ENCODE results near the gene KDM4B. TPM values are rescaled to one million over a fixed set of nuclear protein-coding genes. Genes with fewer than 3 reads are reported as not detected.

KDM4B gene
- polyA plus RNA-seq, 3 donors: 6.4 to 22.7 (median 12.7) TPM

DNA sequence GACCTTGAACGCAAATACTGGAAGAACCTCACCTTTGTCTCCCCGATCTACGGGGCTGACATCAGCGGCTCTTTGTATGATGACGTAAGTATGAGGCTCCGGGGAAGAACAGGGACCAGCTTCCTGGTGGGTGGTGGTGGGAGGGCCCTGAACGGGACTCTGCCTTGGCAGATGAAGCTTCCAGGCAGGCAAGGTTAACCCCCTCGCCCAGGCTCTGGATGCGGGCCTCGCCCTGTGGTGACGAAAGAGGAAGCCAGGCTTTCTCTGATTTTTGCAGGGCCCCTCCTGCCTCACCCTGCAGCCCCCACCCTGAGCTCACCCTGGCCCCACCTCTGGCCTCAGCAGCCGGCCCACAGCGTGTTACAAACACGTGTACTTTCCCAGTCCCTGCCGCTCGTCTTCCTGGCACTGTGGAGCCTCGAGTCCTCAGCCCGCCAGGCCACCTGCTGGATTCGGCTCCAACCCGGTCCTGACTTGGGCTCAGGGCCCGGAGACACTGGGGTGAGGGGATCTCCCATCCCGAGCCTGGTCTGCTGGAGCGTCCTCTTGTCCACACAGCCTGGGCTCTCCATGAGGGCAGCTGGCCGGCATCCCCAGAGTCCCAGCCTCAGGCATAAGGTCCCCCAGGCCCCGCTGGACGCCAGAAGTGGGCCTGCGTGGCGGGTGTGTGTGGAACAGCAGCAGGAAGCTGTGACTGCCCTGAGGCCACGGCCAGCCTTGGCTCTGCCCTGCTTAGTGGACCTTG lies 72.4 kb downstream of the KDM4B start:
- Histone ChIP-seq H3K27ac (ENCODE audit: low read depth in 1 of 2, low read length in 2 of 2) (no peak overlapping the region), H3K4me1 (ENCODE audit: control insufficient read depth in 1 of 2, insufficient read depth in 2 of 2, low read length in 2 of 2) (peaks cover 5 to 11% of the 10 kb centered on the region in 2 donors), H3K79me2 (ENCODE audit: insufficient read depth, low read length) (no peaks in the 10 kb centered on the region), H3K9me3 (replicated peaks in 1 of 2; ENCODE audit: control insufficient read depth in 1 of 2, insufficient read depth in 1 of 2, low read length in 2 of 2) (no peaks in the 10 kb centered on the region), H3K4me3 (replicated peaks in 1 of 3; ENCODE audit: low read depth in 2 of 3, low read length in 3 of 3) (no peak overlapping the region), H3K9ac (ENCODE audit: insufficient read depth, low read length, poor library complexity, severe bottlenecking) (no peak overlapping the region), H2AFZ (ENCODE audit: insufficient read depth, low read depth, low read length, poor library complexity, severe bottlenecking) (no peak overlapping the region), H3K36me3 (replicated peaks in 1 of 2; ENCODE audit: control insufficient read depth in 1 of 2, insufficient read depth in 2 of 2, low read length in 2 of 2) (peaks cover 42 to 81% of the 10 kb centered on the region in 2 donors), H3K4me2 (replicated peaks; ENCODE audit: extremely low read depth, low read length, poor library complexity, severe bottlenecking) (no peak overlapping the region), H3K27me3 (ENCODE audit: control insufficient read depth in 2 of 2, insufficient read depth in 2 of 2, low read length in 2 of 2) (no peaks in the 10 kb centered on the region), H4K20me1 (ENCODE audit: insufficient read depth, low read length) (peaks cover 92% of the 10 kb centered on the region)
- peaks cover 0 to 7% (median 0%) of the 10 kb centered on the region in 7 donors for H3K9me3 Mint-ChIP-seq
- DNase-seq: no peak
- H3K27ac Mint-ChIP-seq: no peak overlapping the region
- peaks cover 8% of the 10 kb centered on the region for H3K4me1 Mint-ChIP-seq
- H3K36me3 Mint-ChIP-seq: peaks cover 58 to 76% of the 10 kb centered on the region in 2 donors
- TF ChIP-seq, protein P1, sequence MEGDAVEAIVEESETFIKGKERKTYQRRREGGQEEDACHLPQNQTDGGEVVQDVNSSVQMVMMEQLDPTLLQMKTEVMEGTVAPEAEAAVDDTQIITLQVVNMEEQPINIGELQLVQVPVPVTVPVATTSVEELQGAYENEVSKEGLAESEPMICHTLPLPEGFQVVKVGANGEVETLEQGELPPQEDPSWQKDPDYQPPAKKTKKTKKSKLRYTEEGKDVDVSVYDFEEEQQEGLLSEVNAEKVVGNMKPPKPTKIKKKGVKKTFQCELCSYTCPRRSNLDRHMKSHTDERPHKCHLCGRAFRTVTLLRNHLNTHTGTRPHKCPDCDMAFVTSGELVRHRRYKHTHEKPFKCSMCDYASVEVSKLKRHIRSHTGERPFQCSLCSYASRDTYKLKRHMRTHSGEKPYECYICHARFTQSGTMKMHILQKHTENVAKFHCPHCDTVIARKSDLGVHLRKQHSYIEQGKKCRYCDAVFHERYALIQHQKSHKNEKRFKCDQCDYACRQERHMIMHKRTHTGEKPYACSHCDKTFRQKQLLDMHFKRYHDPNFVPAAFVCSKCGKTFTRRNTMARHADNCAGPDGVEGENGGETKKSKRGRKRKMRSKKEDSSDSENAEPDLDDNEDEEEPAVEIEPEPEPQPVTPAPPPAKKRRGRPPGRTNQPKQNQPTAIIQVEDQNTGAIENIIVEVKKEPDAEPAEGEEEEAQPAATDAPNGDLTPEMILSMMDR (IDR thresholded peaks at IDR 0.05): no peak
- WGBS (ENCODE audit: insufficient coverage): 58% methylated on average over 27 of the region's 29 CpGs
- no peak overlapping the region for H3K4me3 Mint-ChIP-seq
- H3K27me3 Mint-ChIP-seq (ENCODE audit: low read depth in 3 of 3): peaks cover 0 to 3% (median 2%) of the 10 kb centered on the region in 3 donors
- intact Hi-C loops (cut with micrococcal nuclease): no loop called here

DNA sequence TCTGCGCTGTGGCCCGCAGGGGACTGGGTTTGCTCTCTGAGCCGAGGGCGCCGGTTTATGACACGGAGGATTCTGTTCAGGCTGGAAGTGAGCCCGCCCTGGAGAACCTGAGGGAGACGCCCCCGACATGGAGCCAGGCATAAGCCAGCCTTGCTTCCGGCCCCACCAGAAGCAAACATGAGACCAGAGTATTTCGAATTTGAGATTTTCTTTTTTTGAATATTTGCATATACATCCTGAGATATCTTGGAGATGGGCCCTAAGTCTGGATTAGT lies 72.9 kb downstream of the KDM4B start:
- TF ChIP-seq, protein P1 (IDR thresholded peaks at IDR 0.05): no peak
- H2AFZ ChIP-seq (ENCODE audit: insufficient read depth, low read depth, low read length, poor library complexity, severe bottlenecking): no peak overlapping the region
- H3K36me3 ChIP-seq (replicated peaks in 1 of 2; ENCODE audit: control insufficient read depth in 1 of 2, insufficient read depth in 2 of 2, low read length in 2 of 2): peaks cover 45 to 81% of the 10 kb centered on the region in 2 donors
- Mint-ChIP-seq H3K9me3 (peaks cover 0 to 7% (median 0%) of the 10 kb centered on the region in 7 donors), H3K4me3 (no peak overlapping the region), H3K27me3 (ENCODE audit: low read depth in 3 of 3) (peaks cover 0 to 3% (median 2%) of the 10 kb centered on the region in 3 donors), H3K4me1 (peaks cover 8% of the 10 kb centered on the region), H3K36me3 (peaks cover 60 to 78% of the 10 kb centered on the region in 2 donors), H3K27ac (no peak overlapping the region)
- no peaks in the 10 kb centered on the region for H3K9me3 ChIP-seq (replicated peaks in 1 of 2; ENCODE audit: control insufficient read depth in 1 of 2, insufficient read depth in 1 of 2, low read length in 2 of 2)
- H3K4me1 ChIP-seq (ENCODE audit: control insufficient read depth in 1 of 2, insufficient read depth in 2 of 2, low read length in 2 of 2): peaks cover 5 to 11% of the 10 kb centered on the region in 2 donors
- no peak overlapping the region for H3K4me3 ChIP-seq (replicated peaks in 1 of 3; ENCODE audit: low read depth in 2 of 3, low read length in 3 of 3)
- intact Hi-C loops (cut with micrococcal nuclease): no loop called here
- H3K27ac ChIP-seq (ENCODE audit: low read depth in 1 of 2, low read length in 2 of 2): no peak overlapping the region
- DNase-seq: no peak
- H3K27me3 ChIP-seq (ENCODE audit: control insufficient read depth in 2 of 2, insufficient read depth in 2 of 2, low read length in 2 of 2): no peaks in the 10 kb centered on the region
- H3K79me2 ChIP-seq (ENCODE audit: insufficient read depth, low read length): no peaks in the 10 kb centered on the region
- 97% methylated on average over 9 of the region's 11 CpGs for WGBS (ENCODE audit: insufficient coverage)
- H4K20me1 ChIP-seq (ENCODE audit: insufficient read depth, low read length): peaks cover 92% of the 10 kb centered on the region
- H3K4me2 ChIP-seq (replicated peaks; ENCODE audit: extremely low read depth, low read length, poor library complexity, severe bottlenecking): no peak overlapping the region
- H3K9ac ChIP-seq (ENCODE audit: insufficient read depth, low read length, poor library complexity, severe bottlenecking): no peak overlapping the region

Data from CD14-positive monocyte (primary cell).